OCI-LY1 (cell line): Measurements from ENCODE around the gene TRPM1.

Source experiments
- H2AFZ ChIP-seq: fragments of 200-600 bp; sonication (generic), shearing (Covaris generic); 2 replicates; pipeline ENCODE4 v1.6.0; 2014; ENCODE audit warnings: antibody characterized with exemption, mild to moderate bottlenecking, low read length
- H3F3A ChIP-seq: fragments of 200-600 bp; sonication (generic), shearing (Covaris generic); 2 replicates; pipeline ENCODE4 v1.6.0; 2014; ENCODE audit warnings: mild to moderate bottlenecking, antibody characterized with exemption, low read length, moderate library complexity; ENCODE audit not compliant: insufficient read depth
- H3K27ac ChIP-seq: fragments of 200-600 bp; sonication (generic); 2 replicates; pipeline ENCODE4 v1.5.1; 2014; ENCODE audit warnings: low read length, mixed run types, mild to moderate bottlenecking, low read depth; ENCODE audit not compliant: poor library complexity, severe bottlenecking
- H3K27me3 ChIP-seq: fragments of 200-600 bp; sonication (generic); 2 replicates; pipeline ENCODE4 v1.6.0; 2014; ENCODE audit warnings: antibody characterized with exemption, mild to moderate bottlenecking, low read length, moderate library complexity; ENCODE audit not compliant: insufficient read depth
- H3K36me3 ChIP-seq: fragments of 200-600 bp; sonication (generic); 2 replicates; pipeline ENCODE4 v1.6.1; 2014; ENCODE audit warnings: mild to moderate bottlenecking, antibody characterized with exemption, low read length, moderate library complexity, mixed read lengths; ENCODE audit not compliant: insufficient read depth
- H3K4me1 ChIP-seq: fragments of 200-600 bp; sonication (generic); 2 replicates; pipeline ENCODE4 v1.5.1; 2014; ENCODE audit warnings: mild to moderate bottlenecking, low read length, moderate library complexity; ENCODE audit not compliant: insufficient read depth, severe bottlenecking
- H3K4me2 ChIP-seq: fragments of 200-600 bp; sonication (generic), shearing (Covaris generic); 2 replicates; pipeline ENCODE4 v1.6.1; 2014; ENCODE audit warnings: low read length
- H3K4me3 ChIP-seq: fragments of 200-600 bp; sonication (generic); 2 replicates; pipeline ENCODE4 v1.5.1; 2014; ENCODE audit warnings: low read length, low read depth, mild to moderate bottlenecking, mixed read lengths; ENCODE audit not compliant: poor library complexity, severe bottlenecking
- H3K79me2 ChIP-seq: fragments of 200-600 bp; shearing (Covaris generic); 2 replicates; pipeline ENCODE4 v1.6.1; 2016; ENCODE audit warnings: mixed run types, low read length, mixed read lengths; ENCODE audit not compliant: insufficient read depth
- H3K9ac ChIP-seq: fragments of 200-600 bp; sonication (generic), shearing (Covaris generic); 2 replicates; pipeline ENCODE4 v1.6.1; 2014; ENCODE audit warnings: mild to moderate bottlenecking, low read length, mixed read lengths
- H3K9me2 ChIP-seq: fragments of 200-600 bp; sonication (generic), shearing (Covaris generic); 2 replicates; pipeline ENCODE4 v1.6.1; 2014; ENCODE audit warnings: low read depth, mild to moderate bottlenecking, low read length, mixed read lengths
- H3K9me3 ChIP-seq: fragments of 200-600 bp; shearing (Covaris generic); 2 replicates; pipeline ENCODE4 v1.6.1; 2014; ENCODE audit warnings: low read length, mixed read lengths
- H4K20me1 ChIP-seq: fragments of 200-600 bp; sonication (generic), shearing (Covaris generic); 2 replicates; pipeline ENCODE4 v1.6.0; 2016; ENCODE audit warnings: mild to moderate bottlenecking, low read length; ENCODE audit not compliant: insufficient read depth
- EZH2 ChIP-seq: fragments of 200-600 bp; sonication (generic), shearing (Covaris generic); IDR thresholded peaks from 2 replicates; pipeline ENCODE4 v1.8.0; 2017; ENCODE audit warnings: borderline replicate concordance, mixed run types, mild to moderate bottlenecking, antibody characterized with exemption, low read length, moderate library complexity, mixed read lengths
- TF ChIP-seq, protein P1 (sequence below): fragments of 200-600 bp; sonication (generic), shearing (Covaris generic); IDR thresholded peaks from 2 replicates; pipeline ENCODE4 v1.5.1; 2017; ENCODE audit warnings: mild to moderate bottlenecking, antibody characterized with exemption, low read length, moderate library complexity, mixed read lengths

Gene TRPM1

DNA sequence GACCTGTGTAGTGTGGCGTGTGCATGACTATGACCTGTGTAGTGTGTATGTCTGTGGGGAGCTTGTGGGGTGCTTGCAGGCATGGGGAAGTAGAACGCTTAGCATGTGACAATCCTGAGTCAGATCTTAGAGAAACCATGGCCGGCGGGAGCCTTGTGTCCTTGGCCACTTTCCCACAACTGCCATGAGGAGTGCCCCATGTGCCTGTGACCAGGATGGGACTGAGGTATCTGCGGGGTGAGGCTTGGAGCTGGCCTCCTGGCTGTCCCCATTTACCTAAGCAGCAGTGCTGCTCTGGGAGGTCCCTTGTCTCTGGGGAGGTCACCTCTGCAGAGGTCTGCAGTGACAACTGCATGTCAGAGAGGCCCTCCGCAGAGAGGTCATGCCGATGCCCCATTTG, 23.6 kb downstream of the TRPM1 start:
- H3K9me3 ChIP-seq: no peaks in the 10 kb centered on the region
- H3K9ac ChIP-seq: no peak overlapping the region
- H3K4me3 ChIP-seq: no peak overlapping the region
- no peak overlapping the region for H3K4me2 ChIP-seq
- no peaks in the 10 kb centered on the region for H3F3A ChIP-seq
- no peak for TF ChIP-seq EZH2
- TF ChIP-seq, protein P1, sequence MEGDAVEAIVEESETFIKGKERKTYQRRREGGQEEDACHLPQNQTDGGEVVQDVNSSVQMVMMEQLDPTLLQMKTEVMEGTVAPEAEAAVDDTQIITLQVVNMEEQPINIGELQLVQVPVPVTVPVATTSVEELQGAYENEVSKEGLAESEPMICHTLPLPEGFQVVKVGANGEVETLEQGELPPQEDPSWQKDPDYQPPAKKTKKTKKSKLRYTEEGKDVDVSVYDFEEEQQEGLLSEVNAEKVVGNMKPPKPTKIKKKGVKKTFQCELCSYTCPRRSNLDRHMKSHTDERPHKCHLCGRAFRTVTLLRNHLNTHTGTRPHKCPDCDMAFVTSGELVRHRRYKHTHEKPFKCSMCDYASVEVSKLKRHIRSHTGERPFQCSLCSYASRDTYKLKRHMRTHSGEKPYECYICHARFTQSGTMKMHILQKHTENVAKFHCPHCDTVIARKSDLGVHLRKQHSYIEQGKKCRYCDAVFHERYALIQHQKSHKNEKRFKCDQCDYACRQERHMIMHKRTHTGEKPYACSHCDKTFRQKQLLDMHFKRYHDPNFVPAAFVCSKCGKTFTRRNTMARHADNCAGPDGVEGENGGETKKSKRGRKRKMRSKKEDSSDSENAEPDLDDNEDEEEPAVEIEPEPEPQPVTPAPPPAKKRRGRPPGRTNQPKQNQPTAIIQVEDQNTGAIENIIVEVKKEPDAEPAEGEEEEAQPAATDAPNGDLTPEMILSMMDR: no peak
- H2AFZ ChIP-seq: no peak overlapping the region
- H3K27ac ChIP-seq: no peak overlapping the region
- no peaks in the 10 kb centered on the region; the same call in 1 of the 2 replicates for H3K27me3 ChIP-seq
- peaks cover 17% of the 10 kb centered on the region for H3K4me1 ChIP-seq
- no peaks in the 10 kb centered on the region for H4K20me1 ChIP-seq
- no peaks in the 10 kb centered on the region for H3K9me2 ChIP-seq
- no peaks in the 10 kb centered on the region for H3K36me3 ChIP-seq
- H3K79me2 ChIP-seq: no peaks in the 10 kb centered on the region

DNA sequence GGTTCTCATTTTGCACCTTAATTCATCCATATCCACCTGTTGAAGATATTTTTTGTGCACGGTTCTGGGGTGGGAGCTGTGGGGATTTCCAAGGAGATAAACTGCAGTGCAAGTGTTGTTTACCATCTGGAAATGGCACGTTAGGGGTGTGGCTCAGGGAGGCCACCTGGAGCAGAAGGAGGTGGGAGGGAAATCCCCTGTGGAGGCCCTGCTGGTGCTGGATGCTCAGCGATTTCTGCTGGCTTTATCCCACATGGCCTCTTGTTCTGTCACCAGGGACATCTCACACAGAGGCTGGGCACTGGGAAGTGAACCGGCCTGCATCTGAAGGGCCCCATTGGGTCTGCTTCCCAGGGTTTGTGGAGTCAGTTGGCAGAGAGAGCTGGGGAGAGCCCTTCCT, 24.3 kb downstream of the TRPM1 start:
- Histone ChIP-seq H3K9me3 (no peaks in the 10 kb centered on the region), H3K27me3 (no peaks in the 10 kb centered on the region; the same call in 1 of the 2 replicates), H3K36me3 (no peaks in the 10 kb centered on the region), H3K4me1 (peaks cover 9% of the 10 kb centered on the region), H3K27ac (no peak overlapping the region), H3K9me2 (no peaks in the 10 kb centered on the region), H3K79me2 (no peaks in the 10 kb centered on the region), H3F3A (no peaks in the 10 kb centered on the region), H3K9ac (no peak overlapping the region), H4K20me1 (no peaks in the 10 kb centered on the region), H3K4me2 (no peak overlapping the region), H3K4me3 (no peak overlapping the region), H2AFZ (no peak overlapping the region)
- TF ChIP-seq, protein P1: no peak
- TF ChIP-seq EZH2: no peak

DNA sequence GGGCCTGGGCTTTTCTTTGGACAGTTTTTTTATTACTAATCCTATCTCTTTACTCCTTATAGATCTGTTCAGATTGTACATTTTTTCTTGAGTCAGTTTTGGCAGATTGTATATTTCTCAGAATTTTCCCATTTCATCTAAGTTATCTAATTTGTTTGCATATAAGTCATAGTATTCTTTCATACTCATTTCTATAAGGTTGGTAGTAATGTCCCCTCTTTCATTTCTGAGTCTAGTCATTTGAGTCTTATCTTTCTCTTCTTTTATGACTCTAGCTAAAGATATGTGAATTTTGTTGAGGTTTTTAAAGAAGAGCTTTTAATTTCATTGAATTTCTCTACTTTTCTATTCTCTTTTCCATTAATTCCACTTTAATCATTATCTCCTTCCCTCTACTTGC, 27.2 kb downstream of the TRPM1 start:
- Histone ChIP-seq H3K36me3 (no peaks in the 10 kb centered on the region), H3K27ac (no peak overlapping the region), H3F3A (no peaks in the 10 kb centered on the region), H3K4me3 (no peak overlapping the region), H3K9me3 (no peaks in the 10 kb centered on the region), H3K27me3 (no peaks in the 10 kb centered on the region; the same call in 1 of the 2 replicates), H3K79me2 (no peaks in the 10 kb centered on the region), H3K4me1 (no peaks in the 10 kb centered on the region), H3K9ac (no peak overlapping the region), H3K4me2 (no peak overlapping the region), H2AFZ (no peak overlapping the region), H4K20me1 (no peaks in the 10 kb centered on the region), H3K9me2 (no peaks in the 10 kb centered on the region)
- TF ChIP-seq EZH2: no peak
- TF ChIP-seq, protein P1: no peak
